ENCODE data around the gene CCDC181.
"Not testable (repeated sequence)": the region's sequence is repeated elsewhere in the genome, so short reads cannot be mapped to it uniquely, and the experiment has no call there.

DNA sequence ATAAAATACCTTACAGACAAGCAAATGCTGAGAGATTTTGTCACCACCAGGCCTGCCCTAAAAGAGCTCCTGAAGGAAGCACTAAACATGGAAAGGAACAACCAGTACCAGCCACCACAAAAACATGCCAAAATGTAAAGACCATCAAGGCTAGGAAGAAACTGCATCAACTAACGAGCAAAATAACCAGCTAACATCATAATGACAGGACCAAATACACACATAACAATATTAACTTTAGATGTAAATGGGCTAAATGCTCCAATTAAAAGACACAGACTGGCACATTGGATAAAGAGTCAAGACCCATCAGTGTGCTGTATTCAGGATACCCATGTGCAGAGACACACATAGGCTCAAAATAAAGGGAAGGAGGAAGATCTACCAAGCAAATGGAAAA is 24.7 kb downstream of the CCDC181 start:
- TF ChIP-seq, protein P1, sequence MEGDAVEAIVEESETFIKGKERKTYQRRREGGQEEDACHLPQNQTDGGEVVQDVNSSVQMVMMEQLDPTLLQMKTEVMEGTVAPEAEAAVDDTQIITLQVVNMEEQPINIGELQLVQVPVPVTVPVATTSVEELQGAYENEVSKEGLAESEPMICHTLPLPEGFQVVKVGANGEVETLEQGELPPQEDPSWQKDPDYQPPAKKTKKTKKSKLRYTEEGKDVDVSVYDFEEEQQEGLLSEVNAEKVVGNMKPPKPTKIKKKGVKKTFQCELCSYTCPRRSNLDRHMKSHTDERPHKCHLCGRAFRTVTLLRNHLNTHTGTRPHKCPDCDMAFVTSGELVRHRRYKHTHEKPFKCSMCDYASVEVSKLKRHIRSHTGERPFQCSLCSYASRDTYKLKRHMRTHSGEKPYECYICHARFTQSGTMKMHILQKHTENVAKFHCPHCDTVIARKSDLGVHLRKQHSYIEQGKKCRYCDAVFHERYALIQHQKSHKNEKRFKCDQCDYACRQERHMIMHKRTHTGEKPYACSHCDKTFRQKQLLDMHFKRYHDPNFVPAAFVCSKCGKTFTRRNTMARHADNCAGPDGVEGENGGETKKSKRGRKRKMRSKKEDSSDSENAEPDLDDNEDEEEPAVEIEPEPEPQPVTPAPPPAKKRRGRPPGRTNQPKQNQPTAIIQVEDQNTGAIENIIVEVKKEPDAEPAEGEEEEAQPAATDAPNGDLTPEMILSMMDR (IDR thresholded peaks at IDR 0.05), result not testable (repeated sequence)
- TF ChIP-seq POLR2A (IDR thresholded peaks at IDR 0.05), result not testable (repeated sequence)

All from adrenal gland (tissue), 5 donors.